GM06990 (cell line): ENCODE measurements around the gene PCSK7.

ENCODE experiments used
- DNase-seq: peaks from one replicate; pipeline ENCODE4 v3.0.0-alpha.2; 2011; ENCODE audit not compliant: insufficient read length; ENCODE audit errors: extremely low read depth
- H3K27me3 ChIP-seq: replicated peaks from 2 replicates; pipeline ENCODE4 v1.6.0; 2011; ENCODE audit warnings: low read length; ENCODE audit not compliant: control insufficient read depth, insufficient read depth
- H3K36me3 ChIP-seq: 2 replicates; pipeline ENCODE4 v1.5.1; 2011; ENCODE audit warnings: low read length; ENCODE audit not compliant: control insufficient read depth, insufficient read depth
- H3K4me3 ChIP-seq: replicated peaks from 2 replicates; pipeline ENCODE4 v1.5.1; 2011; ENCODE audit warnings: low read depth, mild to moderate bottlenecking, control low read depth, low read length
- TF ChIP-seq, protein P1 (sequence below): IDR thresholded peaks from 2 replicates; pipeline ENCODE4 v1.5.1; 2011; ENCODE audit warnings: low read length, control low read depth, mild to moderate bottlenecking, inconsistent platforms; ENCODE audit not compliant: insufficient read depth, poor library complexity, severe bottlenecking

Gene PCSK7

DNA sequence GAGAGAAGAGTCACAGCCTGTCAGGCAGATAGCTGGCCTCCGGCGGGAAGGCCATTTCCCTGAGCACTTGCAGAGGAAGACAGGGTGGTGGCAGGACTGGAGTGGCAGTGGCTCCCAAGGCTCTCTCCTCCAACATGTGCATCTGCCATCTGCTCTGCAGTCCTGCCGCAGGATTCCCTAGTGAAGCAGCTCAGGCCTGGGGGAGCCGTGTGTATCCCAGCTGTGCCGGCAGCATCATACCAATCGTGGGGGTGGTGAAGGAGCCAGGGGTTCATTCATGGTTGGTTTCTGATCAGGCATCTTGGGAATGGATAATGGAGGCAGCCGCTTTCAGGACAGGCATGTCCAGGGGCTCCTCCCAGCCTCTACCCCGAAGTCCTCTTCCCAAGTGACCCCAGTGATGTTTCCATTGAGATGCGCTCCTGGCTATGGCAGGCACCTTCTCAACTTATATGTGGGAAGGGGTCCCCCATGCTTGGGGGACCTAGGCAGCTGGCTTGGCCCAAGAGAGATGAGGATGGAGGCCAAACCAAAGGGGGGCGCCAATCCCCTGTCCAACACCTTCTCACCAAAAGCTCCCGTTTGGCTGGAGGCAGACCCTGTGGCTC lies 26.6 kb downstream of the PCSK7 start:
- no peak for DNase-seq
- TF ChIP-seq, protein P1, sequence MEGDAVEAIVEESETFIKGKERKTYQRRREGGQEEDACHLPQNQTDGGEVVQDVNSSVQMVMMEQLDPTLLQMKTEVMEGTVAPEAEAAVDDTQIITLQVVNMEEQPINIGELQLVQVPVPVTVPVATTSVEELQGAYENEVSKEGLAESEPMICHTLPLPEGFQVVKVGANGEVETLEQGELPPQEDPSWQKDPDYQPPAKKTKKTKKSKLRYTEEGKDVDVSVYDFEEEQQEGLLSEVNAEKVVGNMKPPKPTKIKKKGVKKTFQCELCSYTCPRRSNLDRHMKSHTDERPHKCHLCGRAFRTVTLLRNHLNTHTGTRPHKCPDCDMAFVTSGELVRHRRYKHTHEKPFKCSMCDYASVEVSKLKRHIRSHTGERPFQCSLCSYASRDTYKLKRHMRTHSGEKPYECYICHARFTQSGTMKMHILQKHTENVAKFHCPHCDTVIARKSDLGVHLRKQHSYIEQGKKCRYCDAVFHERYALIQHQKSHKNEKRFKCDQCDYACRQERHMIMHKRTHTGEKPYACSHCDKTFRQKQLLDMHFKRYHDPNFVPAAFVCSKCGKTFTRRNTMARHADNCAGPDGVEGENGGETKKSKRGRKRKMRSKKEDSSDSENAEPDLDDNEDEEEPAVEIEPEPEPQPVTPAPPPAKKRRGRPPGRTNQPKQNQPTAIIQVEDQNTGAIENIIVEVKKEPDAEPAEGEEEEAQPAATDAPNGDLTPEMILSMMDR: no peak
- Histone ChIP-seq H3K36me3 (peaks cover 13% of the 10 kb centered on the region), H3K4me3 (no peak overlapping the region), H3K27me3 (no peaks in the 10 kb centered on the region)

DNA sequence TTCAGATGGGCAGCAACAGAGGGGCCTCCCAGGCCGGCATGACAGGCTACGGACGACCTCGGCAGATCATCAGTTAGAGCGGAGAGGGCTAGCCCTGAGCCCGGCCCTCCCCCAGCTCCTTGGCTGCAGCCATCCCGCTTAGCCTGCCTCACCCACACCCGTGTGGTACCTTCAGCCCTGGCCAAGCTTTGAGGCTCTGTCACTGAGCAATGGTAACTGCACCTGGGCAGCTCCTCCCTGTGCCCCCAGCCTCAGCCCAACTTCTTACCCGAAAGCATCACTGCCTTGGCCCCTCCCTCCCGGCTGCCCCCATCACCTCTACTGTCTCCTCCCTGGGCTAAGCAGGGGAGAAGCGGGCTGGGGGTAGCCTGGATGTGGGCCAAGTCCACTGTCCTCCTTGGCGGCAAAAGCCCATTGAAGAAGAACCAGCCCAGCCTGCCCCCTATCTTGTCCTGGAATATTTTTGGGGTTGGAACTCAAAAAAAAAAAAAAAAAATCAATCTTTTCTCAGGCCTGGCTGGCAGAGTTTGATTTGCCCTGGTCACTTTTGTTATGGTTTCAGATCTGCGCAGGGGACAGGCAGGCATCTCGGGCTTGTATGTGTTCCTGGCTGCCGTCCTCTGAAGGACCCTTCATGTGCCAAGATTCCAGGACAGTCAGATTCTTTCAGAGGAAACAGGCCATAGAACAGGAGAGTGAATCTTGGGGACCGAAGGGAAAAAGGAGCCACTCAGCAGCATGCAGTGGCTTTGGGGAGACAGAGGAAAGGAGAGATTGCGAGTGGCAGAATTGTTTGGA lies 27.4 kb downstream of the PCSK7 start:
- DNase-seq: no peak
- H3K4me3 ChIP-seq: no peak overlapping the region
- TF ChIP-seq, protein P1: no peak
- peaks cover 13% of the 10 kb centered on the region for H3K36me3 ChIP-seq
- H3K27me3 ChIP-seq: no peaks in the 10 kb centered on the region

DNA sequence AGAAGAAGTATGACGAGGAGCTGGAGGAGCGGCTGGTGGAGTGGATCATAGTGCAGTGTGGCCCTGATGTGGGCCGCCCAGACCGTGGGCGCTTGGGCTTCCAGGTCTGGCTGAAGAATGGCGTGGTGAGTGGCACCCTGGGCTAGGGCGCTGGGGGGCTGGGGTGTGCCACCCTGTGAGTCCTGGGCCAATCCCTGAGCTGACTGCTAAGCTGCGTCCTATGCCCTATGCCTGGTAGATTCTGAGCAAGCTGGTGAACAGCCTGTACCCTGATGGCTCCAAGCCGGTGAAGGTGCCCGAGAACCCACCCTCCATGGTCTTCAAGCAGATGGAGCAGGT lies 28.8 kb downstream of the PCSK7 start:
- H3K4me3 ChIP-seq: no peak overlapping the region
- no peaks in the 10 kb centered on the region for H3K27me3 ChIP-seq
- H3K36me3 ChIP-seq: peaks cover 13% of the 10 kb centered on the region
- TF ChIP-seq, protein P1: no peak
- DNase-seq: no peak

DNA sequence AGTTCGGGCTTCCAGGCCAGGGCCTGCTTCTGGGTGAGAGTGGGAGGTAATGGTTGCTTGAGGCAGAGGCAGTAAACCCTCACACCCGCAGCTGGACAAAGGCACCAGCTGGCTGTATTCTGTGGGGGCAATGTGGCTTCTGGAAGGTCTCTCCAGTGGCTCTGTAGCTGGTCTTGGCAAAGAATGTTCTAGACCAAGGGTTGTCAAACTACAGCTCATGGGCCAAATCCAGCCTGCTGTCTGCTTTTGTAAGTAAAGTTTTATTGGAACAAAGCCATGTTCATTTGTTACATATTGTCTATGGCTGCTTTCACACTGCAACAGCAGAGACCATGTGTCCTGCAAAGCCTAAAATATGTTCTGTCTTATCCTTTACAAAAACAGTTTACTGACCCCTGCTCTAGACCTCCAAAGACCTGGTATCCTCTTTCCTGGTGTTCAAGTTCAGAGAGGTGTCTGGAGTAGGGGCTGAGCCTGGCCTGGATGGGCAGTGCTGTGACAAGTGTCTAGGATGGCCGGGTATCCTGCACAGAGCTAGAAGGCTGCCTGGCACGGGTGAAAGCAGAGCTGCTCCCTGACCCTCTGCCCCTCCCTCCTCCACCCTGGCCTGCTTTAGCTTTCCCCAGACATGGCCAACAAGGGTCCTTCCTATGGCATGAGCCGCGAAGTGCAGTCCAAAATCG lies 29.3 kb downstream of the PCSK7 start:
- no peak overlapping the region for H3K4me3 ChIP-seq
- TF ChIP-seq, protein P1: no peak

DNA sequence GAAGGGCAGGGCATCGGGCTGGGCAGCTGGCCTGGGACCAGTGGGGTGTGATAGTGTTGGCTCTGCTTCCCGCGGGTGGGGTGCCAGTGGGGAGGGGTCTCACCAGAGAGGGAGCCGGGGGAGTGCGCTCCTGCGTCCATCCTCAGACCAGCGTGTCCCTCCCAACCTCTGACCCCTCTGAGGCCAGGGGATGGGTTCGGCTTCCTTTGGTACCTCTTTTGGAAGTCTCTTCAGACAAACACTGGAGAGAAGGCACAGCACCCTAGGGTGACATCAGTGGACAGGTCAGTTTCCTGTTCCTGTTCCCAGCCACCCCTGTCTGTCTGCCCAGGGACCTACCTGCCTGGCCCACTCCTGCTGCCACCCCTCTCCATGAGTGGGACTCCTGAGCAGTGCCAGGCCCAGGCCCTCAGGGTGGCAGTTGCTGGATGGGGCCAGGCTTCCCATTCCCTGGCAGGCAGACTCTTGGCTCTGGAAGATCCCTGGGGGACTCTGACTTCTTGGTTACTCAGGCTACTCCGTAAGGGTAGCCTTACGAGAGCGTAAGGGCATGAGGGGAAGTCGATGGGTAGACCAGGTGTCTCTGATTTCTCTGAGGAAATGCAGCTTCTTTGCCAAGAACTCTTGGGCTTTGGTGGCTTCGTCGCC lies 30.1 kb downstream of the PCSK7 start:
- no peak for DNase-seq
- Histone ChIP-seq H3K27me3 (no peaks in the 10 kb centered on the region), H3K4me3 (no peak overlapping the region), H3K36me3 (peaks cover 13% of the 10 kb centered on the region)
- TF ChIP-seq, protein P1: no peak

More for the DNA sequence above, 29.3 kb downstream of the PCSK7 start:
- peaks cover 13% of the 10 kb centered on the region for H3K36me3 ChIP-seq
- H3K27me3 ChIP-seq: no peaks in the 10 kb centered on the region
- no peak for DNase-seq
